GM19351 (cell line): ENCODE data around the gene VCAM1.
"Not testable (repeated sequence)": the region's sequence is repeated elsewhere in the genome, so short reads cannot be mapped to it uniquely, and the experiment has no call there.

Experiments used
- ATAC-seq: cut with Tn5 transposase; IDR thresholded peaks from one replicate; pipeline ENCODE4 v1.9.1; 2021; ENCODE audit warnings: mild to moderate bottlenecking, moderate library complexity; ENCODE audit not compliant: unreplicated experiment

VCAM1 gene

GRCh38 chr1:100719490-100719889 lies at the start of gene VCAM1:
Gene VCAM1 (plus strand): TSS chr1:100719742. CDS start chr1:100719861, 119 bp downstream.
- ATAC-seq = peak; percentile 74

GRCh38 chr1:100670083-100670482 lies 49.5 kb upstream of the VCAM1 start:
- ATAC-seq = no peak

- no peak for ATAC-seq
These were observed 47.9 kb upstream of the VCAM1 start for GRCh38 chr1:100671601-100672000.

- ATAC-seq = no peak
These were observed 35.8 kb upstream of the VCAM1 start for GRCh38 chr1:100683448-100684349.

- no peak for ATAC-seq
These were observed 19.8 kb upstream of the VCAM1 start for GRCh38 chr1:100699744-100700143.

- no peak for ATAC-seq
These were observed 19.0 kb upstream of the VCAM1 start for GRCh38 chr1:100700586-100700985.

GRCh38 chr1:100703052-100703451 lies 16.5 kb upstream of the VCAM1 start:
- ATAC-seq = no peak

GRCh38 chr1:100703716-100704115 lies 15.8 kb upstream of the VCAM1 start:
- ATAC-seq = no peak

GRCh38 chr1:100704473-100704872 lies 15.1 kb upstream of the VCAM1 start:
- no peak for ATAC-seq

GRCh38 chr1:100706296-100706695 lies 13.2 kb upstream of the VCAM1 start:
- ATAC-seq = no peak

- no peak for ATAC-seq
These were observed 12.7 kb upstream of the VCAM1 start for GRCh38 chr1:100706856-100707255.

GRCh38 chr1:100708476-100709062 lies 11.0 kb upstream of the VCAM1 start:
- ATAC-seq = no peak

GRCh38 chr1:100710906-100711682 lies 8.4 kb upstream of the VCAM1 start:
- ATAC-seq = no peak

- not testable (repeated sequence) for ATAC-seq
These were observed 6.5 kb upstream of the VCAM1 start for GRCh38 chr1:100713027-100713426.

GRCh38 chr1:100713626-100714025 lies 5.9 kb upstream of the VCAM1 start:
- no peak for ATAC-seq

GRCh38 chr1:100714599-100714998 lies 4.9 kb upstream of the VCAM1 start:
- ATAC-seq = no peak

- no peak for ATAC-seq
These were observed 2.3 kb upstream of the VCAM1 start for GRCh38 chr1:100717218-100717617.

GRCh38 chr1:100718581-100718980 lies 961 bp upstream of the VCAM1 start:
- no peak for ATAC-seq

GRCh38 chr1:100720101-100720500 lies 559 bp downstream of the VCAM1 start:
- no peak for ATAC-seq

GRCh38 chr1:100720751-100721150 lies 1.2 kb downstream of the VCAM1 start:
- ATAC-seq = no peak

- no peak for ATAC-seq
These were observed 2.1 kb downstream of the VCAM1 start for GRCh38 chr1:100721526-100722207.
